Measurements from ENCODE around the gene DEDD.
"Not testable (repeated sequence)": the region's sequence is repeated elsewhere in the genome, so short reads cannot be mapped to it uniquely, and the experiment has no call there.

Gene DEDD

DNA sequence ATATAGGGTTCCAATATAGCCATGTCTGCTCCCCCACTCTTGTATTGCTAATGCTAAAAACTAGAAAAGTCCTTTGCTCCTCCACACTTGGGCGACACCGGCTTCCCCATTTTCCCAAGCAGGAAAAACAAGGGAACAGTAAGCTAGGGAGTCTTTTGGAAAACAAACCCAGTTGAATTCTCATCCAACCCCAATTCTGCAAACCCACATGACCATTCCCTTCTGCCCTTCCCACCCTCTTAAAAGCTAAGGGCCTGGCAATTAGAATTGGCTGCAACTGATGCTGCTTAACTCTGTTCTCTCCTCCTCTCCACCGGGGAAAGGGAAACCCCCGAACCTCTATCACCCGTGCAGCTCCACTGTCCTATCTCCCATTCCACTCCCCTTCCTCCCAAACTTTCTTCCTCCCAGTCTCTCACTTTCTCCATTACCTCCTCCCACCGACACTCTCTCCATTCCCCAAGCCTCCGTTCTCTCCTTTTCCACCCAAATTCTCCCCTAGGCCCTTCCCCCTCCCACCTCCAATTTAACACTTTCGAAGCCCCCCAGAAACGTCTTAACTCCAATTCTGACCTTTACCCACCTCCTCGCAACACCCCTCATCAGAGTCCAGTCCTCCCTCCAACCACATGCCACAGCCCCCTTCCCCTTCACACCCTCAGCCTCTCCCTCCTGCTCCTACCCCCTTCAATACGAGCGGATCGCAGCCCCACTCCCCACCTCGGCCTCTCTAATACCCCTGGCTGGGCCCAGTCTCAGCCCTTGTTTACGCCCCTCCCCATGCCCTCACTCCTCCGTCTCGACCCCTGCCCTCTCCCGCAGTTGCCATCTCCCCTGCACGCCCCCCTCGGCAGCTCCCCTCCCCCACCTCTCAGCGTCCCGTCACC, 701 bp downstream of the DEDD start:
- peaks cover 4% of the 10 kb centered on the region for H3K4me1 ChIP-seq (ENCODE audit: control insufficient read depth, insufficient read depth, low read length)
- peak overlapping the region; percentile 98 for H3K4me3 ChIP-seq (ENCODE audit: low read length)
- H3K36me3 ChIP-seq (ENCODE audit: control insufficient read depth, insufficient read depth, low read length), result peaks cover 13% of the 10 kb centered on the region
- H3K27ac ChIP-seq (ENCODE audit: low read depth, low read length), result peak overlapping the region; percentile 93
- H3K27me3 ChIP-seq (ENCODE audit: control insufficient read depth, insufficient read depth, low read length), result no peaks in the 10 kb centered on the region
- H3K9ac ChIP-seq (ENCODE audit: low read length), result peak overlapping the region; percentile 82

DNA sequence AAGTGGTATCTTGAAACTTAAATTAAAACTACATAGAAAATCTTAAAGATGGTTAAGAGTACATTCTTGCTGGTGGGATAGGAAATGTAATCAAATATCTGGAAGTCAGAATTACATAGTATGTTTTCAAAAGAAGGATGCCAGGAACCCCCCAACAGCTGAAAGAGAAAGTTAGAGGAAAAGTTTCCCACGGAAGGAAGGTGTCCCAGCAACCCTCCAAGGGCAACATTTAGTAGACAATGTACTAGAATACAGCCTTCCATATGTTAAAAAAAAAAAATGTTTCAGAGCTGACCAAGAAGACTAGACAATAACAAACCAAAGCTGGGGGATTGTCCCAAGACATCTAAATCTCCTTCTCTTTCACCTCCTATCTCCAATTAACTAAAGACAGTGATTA, 2.2 kb downstream of the DEDD start:
- no peaks in the 10 kb centered on the region for H3K27me3 ChIP-seq (ENCODE audit: control insufficient read depth, insufficient read depth, low read length)
- no peak overlapping the region for H3K9ac ChIP-seq (ENCODE audit: low read length)
- no peak overlapping the region for H3K27ac ChIP-seq (ENCODE audit: low read depth, low read length)
- no peak overlapping the region for H3K4me3 ChIP-seq (ENCODE audit: low read length)
- peaks cover 15% of the 10 kb centered on the region for H3K36me3 ChIP-seq (ENCODE audit: control insufficient read depth, insufficient read depth, low read length)
- H3K4me1 ChIP-seq (ENCODE audit: control insufficient read depth, insufficient read depth, low read length), result peaks cover 4% of the 10 kb centered on the region

- H3K4me1 ChIP-seq (ENCODE audit: control insufficient read depth, insufficient read depth, low read length), result peaks cover 4% of the 10 kb centered on the region
- H3K36me3 ChIP-seq (ENCODE audit: control insufficient read depth, insufficient read depth, low read length), result peaks cover 21% of the 10 kb centered on the region
- no peak overlapping the region for H3K4me3 ChIP-seq (ENCODE audit: low read length)
- no peak overlapping the region for H3K9ac ChIP-seq (ENCODE audit: low read length)
- H3K27ac ChIP-seq (ENCODE audit: low read depth, low read length), result no peak overlapping the region
- no peaks in the 10 kb centered on the region for H3K27me3 ChIP-seq (ENCODE audit: control insufficient read depth, insufficient read depth, low read length)
Observed at GRCh38 chr1:161128591-161129420, 3.7 kb downstream of the DEDD start.

- H3K36me3 ChIP-seq (ENCODE audit: control insufficient read depth, insufficient read depth, low read length), result peaks cover 24% of the 10 kb centered on the region
- H3K4me3 ChIP-seq (ENCODE audit: low read length), result no peak overlapping the region
- no peaks in the 10 kb centered on the region for H3K27me3 ChIP-seq (ENCODE audit: control insufficient read depth, insufficient read depth, low read length)
- no peaks in the 10 kb centered on the region for H3K4me1 ChIP-seq (ENCODE audit: control insufficient read depth, insufficient read depth, low read length)
- no peak overlapping the region for H3K27ac ChIP-seq (ENCODE audit: low read depth, low read length)
- H3K9ac ChIP-seq (ENCODE audit: low read length), result no peak overlapping the region
Observed at GRCh38 chr1:161127649-161128048, 4.8 kb downstream of the DEDD start.

DNA sequence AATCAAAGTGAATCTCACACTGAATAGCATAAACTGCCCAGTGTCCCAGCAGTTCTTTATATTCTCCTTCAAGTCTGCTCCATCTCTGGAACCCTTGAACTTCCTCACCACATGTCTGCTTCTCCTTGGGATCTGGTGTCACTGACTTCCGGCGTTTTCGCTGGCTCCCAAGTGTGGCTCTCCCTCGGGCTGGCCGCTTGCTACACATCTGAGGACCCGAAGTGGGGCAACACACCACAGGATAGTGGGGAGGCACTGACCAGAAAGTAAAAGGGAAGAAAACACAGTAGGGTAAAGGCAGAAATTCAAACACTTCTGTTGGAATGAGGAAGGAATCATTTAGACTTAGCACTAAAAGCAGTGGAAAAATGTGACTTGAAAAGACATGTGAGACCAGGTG, 9.5 kb downstream of the DEDD start:
- H3K4me3 ChIP-seq (ENCODE audit: low read length), result no peak overlapping the region
- no peaks in the 10 kb centered on the region for H3K27me3 ChIP-seq (ENCODE audit: control insufficient read depth, insufficient read depth, low read length)
- peaks cover 40% of the 10 kb centered on the region for H3K36me3 ChIP-seq (ENCODE audit: control insufficient read depth, insufficient read depth, low read length)
- peaks cover 15% of the 10 kb centered on the region for H3K4me1 ChIP-seq (ENCODE audit: control insufficient read depth, insufficient read depth, low read length)
- H3K9ac ChIP-seq (ENCODE audit: low read length), result no peak overlapping the region
- no peak overlapping the region for H3K27ac ChIP-seq (ENCODE audit: low read depth, low read length)

- Histone ChIP-seq H3K36me3 (ENCODE audit: control insufficient read depth, insufficient read depth, low read length) (peaks cover 32% of the 10 kb centered on the region), H3K27me3 (ENCODE audit: control insufficient read depth, insufficient read depth, low read length) (no peaks in the 10 kb centered on the region), H3K4me1 (ENCODE audit: control insufficient read depth, insufficient read depth, low read length) (peaks cover 15% of the 10 kb centered on the region), H3K4me3 (ENCODE audit: low read length) (no peak overlapping the region), H3K27ac (ENCODE audit: low read depth, low read length) (no peak overlapping the region), H3K9ac (ENCODE audit: low read length) (no peak overlapping the region)
Observed at GRCh38 chr1:161121834-161122233, 10.6 kb downstream of the DEDD start.

GRCh38 chr1:161121042-161121650, 11.3 kb downstream of the DEDD start:
- H3K4me1 ChIP-seq (ENCODE audit: control insufficient read depth, insufficient read depth, low read length), result peaks cover 15% of the 10 kb centered on the region
- no peaks in the 10 kb centered on the region for H3K27me3 ChIP-seq (ENCODE audit: control insufficient read depth, insufficient read depth, low read length)
- H3K27ac ChIP-seq (ENCODE audit: low read depth, low read length), result no peak overlapping the region
- H3K4me3 ChIP-seq (ENCODE audit: low read length), result no peak overlapping the region
- H3K36me3 ChIP-seq (ENCODE audit: control insufficient read depth, insufficient read depth, low read length), result peaks cover 32% of the 10 kb centered on the region
- H3K9ac ChIP-seq (ENCODE audit: low read length), result no peak overlapping the region

GRCh38 chr1:161119092-161119903, 13.2 kb downstream of the DEDD start:
- Histone ChIP-seq H3K4me1 (ENCODE audit: control insufficient read depth, insufficient read depth, low read length) (peaks cover 15% of the 10 kb centered on the region), H3K4me3 (ENCODE audit: low read length) (peak overlapping the region; percentile 91), H3K9ac (ENCODE audit: low read length) (no peak overlapping the region), H3K36me3 (ENCODE audit: control insufficient read depth, insufficient read depth, low read length) (peaks cover 29% of the 10 kb centered on the region), H3K27ac (ENCODE audit: low read depth, low read length) (peak overlapping the region; percentile 94), H3K27me3 (ENCODE audit: control insufficient read depth, insufficient read depth, low read length) (no peaks in the 10 kb centered on the region)

GRCh38 chr1:161117759-161118581, 14.5 kb downstream of the DEDD start, which contains the start of the genes NIT1 and PFDN2:
Gene NIT1, plus strand, starts transcription at chr1:161118105. Its CDS starts 72 bp downstream, at chr1:161118177.
Gene PFDN2, minus strand, starts transcription at chr1:161118037. Its CDS starts 11 bp downstream, at chr1:161118026.
- Histone ChIP-seq H3K27me3 (ENCODE audit: control insufficient read depth, insufficient read depth, low read length) (no peaks in the 10 kb centered on the region), H3K27ac (ENCODE audit: low read depth, low read length) (peak within 1 kb of the TSS; percentile 94), H3K4me3 (ENCODE audit: low read length) (peak within 1 kb of the TSS; percentile 91), H3K36me3 (ENCODE audit: control insufficient read depth, insufficient read depth, low read length) (peaks cover 22% of the 10 kb centered on the region), H3K4me1 (ENCODE audit: control insufficient read depth, insufficient read depth, low read length) (peaks cover 15% of the 10 kb centered on the region), H3K9ac (ENCODE audit: low read length) (peak within 1 kb of the TSS; percentile 93)

GRCh38 chr1:161115961-161116360, 16.5 kb downstream of the DEDD start:
- not testable (repeated sequence) for H3K27me3 ChIP-seq (ENCODE audit: control insufficient read depth, insufficient read depth, low read length); H3K4me3 ChIP-seq (ENCODE audit: low read length); H3K9ac ChIP-seq (ENCODE audit: low read length); H3K36me3 ChIP-seq (ENCODE audit: control insufficient read depth, insufficient read depth, low read length); H3K27ac ChIP-seq (ENCODE audit: low read depth, low read length)
- peaks cover 15% of the 10 kb centered on the region for H3K4me1 ChIP-seq (ENCODE audit: control insufficient read depth, insufficient read depth, low read length)

- H3K27ac ChIP-seq (ENCODE audit: low read depth, low read length), result no peak overlapping the region
Observed at GRCh38 chr1:161115132-161115711, 17.2 kb downstream of the DEDD start.

More at GRCh38 chr1:161115132-161115711, 17.2 kb downstream of the DEDD start:
- Histone ChIP-seq H3K36me3 (ENCODE audit: control insufficient read depth, insufficient read depth, low read length) (peaks cover under 1% of the 10 kb centered on the region), H3K4me1 (ENCODE audit: control insufficient read depth, insufficient read depth, low read length) (peaks cover 15% of the 10 kb centered on the region), H3K27me3 (ENCODE audit: control insufficient read depth, insufficient read depth, low read length) (no peaks in the 10 kb centered on the region), H3K9ac (ENCODE audit: low read length) (no peak overlapping the region), H3K4me3 (ENCODE audit: low read length) (no peak overlapping the region)

Measured in rectal smooth muscle tissue (tissue), 1 donor.